Measurements from ENCODE around the gene ATR.
"Not testable (repeated sequence)": the region's sequence is repeated elsewhere in the genome, so short reads cannot be mapped to it uniquely, and the experiment has no call there.

ATR gene

DNA sequence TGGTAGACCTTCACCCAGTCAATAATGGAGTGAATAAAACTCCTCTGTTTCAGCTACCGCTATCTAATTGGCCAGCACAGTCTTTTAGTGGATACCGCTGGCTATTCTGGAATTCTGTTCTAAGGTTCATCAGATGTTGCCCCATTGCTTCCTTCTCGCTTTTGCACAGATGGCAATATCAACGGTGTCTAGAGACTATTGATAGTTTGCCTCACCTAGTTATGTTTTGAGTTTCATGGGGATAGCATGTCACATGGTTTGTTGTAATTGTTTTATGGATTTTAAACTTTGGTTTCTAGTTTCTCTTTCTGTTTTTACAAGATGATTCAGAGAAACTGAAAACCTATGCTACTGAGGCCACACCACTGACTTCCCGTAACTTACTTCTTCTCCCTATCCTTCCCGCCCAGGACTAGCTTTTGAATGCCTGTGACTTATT, 132.7 kb downstream of the ATR start:
- DNase-seq = no peak

DNA sequence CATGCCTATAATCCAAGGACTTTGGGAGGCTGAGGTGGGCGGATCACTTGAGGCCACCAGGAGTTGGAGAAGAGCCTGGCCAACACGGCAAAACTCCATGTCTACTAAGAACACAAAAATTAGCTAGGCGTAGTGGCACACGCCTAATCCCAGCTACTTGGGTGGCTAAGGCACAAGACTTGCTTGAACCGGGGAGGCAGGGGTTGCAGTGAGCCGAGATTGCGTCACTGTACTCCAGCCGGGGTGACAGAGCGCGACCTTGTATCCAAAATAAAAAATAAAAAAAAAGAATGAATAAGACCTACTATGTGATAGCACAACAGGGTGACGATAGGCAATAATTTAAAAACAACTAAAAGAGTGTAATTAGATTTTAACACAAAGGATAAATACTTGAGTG, 134.2 kb downstream of the ATR start:
- DNase-seq = no peak

DNA sequence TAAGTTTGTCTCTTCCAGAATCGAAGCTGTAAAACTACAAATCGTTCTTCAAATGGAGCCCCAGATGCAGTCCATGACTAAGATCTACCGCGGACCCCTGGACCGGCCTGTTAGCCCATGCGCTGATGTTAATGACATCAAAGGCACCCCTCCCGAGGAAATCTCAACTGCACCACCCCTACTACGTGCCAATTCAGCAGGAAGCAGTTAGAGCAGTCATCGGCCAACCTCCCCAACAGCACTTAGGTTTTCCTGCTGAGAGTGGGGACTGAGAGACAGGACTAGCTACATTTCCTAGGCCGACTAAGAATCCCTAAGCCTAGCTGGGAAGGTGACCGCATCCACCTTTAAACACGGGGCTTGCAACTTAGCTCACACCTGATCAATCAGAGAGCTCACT, 135.5 kb downstream of the ATR start:
- DNase-seq = not testable (repeated sequence)

DNA sequence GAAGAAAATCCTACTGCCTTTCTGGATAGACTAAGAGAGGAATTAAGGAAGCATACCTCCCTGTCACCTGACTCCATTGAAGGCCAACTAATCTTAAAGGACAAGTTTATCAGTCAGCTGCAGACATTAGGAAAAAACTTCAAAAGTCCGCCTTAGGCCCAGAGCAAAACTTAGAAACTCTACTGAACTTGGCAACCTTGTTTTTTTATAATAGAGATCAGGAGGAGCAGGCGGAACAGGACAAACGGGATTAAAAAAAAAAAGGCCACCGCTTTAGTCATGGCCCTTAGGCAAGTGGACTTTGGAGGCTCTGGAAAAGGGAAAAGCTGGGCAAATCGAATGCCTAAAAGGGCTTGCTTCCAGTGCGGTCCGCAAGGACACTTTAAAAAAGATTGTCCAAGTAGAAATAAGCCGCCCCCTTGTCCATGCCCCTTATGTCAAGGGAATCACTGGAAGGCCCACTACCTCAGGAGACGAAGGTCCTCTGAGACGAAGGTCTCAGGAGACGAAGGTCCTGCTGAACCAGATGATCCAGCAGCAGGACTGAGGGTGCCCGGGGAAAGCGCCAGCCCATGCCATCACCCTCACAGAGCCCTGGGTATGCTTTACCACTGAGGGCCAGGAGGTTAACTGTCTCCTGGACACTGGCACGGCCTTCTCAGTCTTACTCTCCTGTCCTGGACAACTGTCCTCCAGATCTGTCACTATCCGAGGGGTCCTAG, 138.9 kb downstream of the ATR start:
- DNase-seq = not testable (repeated sequence)

DNA sequence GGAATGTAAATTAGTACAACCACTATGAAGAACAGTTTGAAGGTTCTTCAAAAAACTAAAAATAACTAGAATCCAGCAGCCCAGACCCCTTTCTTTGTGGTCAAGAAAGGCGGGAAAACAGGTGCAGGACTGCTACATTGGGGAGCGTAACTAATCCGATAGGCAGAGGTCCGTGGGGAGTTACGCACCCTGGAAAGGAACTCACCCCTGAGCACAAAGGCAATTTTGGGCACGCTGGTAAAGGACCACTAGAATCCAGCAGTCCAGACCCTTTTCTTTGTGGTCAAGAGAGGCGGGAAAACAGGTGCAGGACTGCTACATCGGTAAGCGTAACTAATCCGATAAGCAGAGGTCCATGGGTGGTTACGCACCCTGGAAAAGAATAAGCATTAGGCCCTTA, 140.4 kb downstream of the ATR start:
- DNase-seq = not testable (repeated sequence)

DNA sequence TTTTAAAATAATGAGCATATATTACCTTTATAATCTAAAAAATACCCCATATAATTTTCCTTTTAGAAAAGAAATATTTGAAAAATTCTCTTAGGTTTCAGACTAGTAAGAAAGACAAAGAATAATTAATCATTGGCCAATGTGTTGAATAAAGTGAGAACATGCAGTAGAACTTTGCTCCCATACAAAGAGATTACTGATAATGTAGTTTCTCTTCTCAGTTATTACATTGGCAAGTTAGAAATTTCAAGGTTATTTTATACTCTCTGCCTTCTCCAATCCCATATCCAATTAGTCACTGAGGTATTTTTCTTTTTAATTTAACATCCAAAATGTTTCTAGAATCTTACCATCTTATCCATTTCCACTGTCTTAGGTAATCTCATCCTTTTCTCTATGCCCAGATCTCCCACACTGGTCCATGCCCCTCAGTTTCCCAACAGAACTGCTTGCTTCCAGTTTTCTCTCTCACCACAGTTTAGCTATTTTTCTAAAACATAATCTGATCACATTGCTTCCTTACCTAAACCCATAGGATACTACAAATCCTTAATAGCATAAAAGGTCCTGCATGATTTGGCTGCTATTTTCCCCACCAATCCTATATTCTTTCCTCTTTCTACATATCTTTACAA, 141.5 kb downstream of the ATR start:
- DNase-seq = no peak

DNA sequence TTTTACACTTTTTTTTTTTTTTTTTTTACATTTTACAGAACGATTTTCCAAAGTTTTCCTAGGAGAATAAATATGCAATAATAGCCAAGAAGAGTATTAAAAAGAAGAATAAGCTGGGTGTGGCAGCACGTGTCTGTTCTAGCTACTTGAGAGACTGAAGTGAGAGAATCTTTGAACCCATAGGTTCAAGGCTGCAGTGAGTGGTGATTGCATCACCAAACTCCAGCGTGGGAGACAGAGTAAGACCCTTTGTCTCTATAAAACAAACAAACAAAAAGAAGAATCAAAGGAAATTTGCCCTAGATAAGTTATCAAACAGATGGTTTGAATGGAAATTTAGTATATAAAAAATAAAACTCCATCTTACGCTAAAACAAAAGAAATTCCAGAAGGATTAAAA, 144.0 kb downstream of the ATR start:
- DNase-seq = no peak

DNA sequence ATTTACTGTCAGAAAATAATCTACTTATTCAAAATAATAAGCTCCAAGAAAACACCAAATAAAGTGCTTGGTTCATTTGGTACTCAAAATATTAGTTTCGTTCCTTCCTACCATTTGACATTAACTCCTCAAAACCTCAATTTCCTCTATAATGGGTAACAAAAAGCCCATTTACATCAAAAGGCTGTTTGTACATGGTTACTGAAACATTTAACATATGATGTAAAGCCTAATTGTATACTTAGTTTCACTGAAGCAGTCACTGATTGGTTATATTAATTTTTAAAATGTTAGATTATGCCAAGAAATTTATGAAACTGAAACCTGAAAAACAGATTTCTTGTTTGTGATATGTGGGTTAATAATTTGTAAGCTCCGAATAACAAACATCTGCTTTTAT, 145.4 kb downstream of the ATR start:
- no peak for DNase-seq

DNA sequence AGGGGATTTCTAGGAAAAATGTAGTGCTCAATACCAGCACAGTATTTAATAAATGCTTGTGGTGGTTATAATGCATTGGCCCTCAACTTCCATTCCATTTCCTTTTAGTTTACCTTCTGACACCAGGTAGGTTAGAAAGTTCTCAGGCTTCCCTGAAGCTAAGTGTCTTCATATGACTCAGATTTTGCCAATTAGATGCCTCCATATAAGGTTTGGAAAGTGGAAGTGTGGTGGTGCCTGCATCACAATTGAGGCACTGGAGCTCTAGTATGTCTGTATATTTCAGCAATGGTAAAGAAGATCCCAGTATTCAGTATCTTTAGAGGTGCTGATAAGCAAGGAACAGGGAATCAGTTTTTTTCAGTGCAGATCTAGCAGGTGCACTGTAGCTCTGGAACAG, 149.0 kb downstream of the ATR start:
- no peak for DNase-seq

DNA sequence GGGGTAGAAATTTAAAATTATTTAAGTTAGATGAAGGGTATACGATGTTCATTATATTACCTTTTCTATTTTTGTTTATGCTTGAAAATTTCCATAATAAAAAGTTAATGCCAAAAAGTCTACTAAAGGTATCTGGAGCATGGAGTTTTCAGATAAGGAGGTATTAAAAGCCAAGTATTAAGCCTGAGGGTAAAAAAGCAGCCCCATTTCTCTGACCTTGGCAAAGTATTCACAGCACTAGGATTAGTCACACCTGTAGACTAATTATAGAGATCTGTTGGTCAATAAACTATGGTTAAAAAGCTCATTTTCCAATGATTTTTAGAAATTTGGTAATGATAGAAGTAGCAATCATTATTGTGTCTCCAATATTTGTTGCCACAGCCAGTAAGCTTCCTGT, 153.8 kb downstream of the ATR start:
- DNase-seq = no peak

DNA sequence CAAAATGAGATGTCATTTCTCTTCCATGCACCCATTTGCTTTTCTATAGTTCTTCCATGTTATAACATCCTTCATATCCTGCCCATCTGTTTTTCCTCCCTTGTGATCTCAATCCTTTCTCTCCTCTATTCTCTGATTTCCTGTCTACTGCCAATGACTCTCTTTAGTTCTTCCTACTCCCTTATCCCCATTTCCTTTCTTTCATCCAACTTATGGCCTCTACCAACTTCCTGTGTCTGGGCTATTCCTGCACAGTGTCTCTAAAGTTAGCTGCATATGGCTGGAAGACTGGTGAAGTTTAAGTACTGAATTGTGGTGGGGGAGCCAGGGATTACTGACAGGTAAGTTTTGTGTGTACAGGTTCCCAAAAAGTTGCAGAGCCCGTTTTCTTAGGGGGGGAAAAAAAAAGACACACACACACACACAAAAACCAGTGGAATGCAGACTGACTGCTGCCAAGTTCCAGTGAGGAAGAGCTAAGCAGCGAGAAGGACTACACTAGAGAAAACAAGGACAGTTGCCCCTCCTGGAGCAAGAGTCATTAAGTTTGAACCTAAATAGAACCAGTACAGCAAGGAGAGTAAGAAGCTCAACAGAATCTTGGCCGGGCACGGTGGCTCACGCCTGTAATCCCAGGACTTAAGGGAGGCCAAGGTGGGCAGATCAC, 159.5 kb downstream of the ATR start:
- no peak for DNase-seq

DNA sequence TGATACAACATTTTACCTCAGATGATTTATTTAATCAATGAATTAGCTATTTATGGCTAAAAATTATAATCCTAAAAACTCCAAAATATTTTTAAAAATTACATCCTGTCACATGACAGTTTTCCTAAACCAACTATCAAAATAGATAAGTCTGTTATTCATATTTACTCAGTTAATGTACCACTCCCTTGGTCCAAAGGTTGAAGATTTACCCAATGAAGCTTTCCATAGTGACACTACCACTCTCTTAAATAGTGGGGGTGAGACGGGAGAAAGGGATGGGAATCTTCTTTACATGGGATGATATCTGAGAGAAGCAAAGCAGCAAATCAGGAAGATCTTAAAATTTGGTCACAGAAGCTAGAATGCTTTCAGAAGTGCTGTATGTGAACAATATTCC, 161.2 kb downstream of the ATR start:
- no peak for DNase-seq

DNA sequence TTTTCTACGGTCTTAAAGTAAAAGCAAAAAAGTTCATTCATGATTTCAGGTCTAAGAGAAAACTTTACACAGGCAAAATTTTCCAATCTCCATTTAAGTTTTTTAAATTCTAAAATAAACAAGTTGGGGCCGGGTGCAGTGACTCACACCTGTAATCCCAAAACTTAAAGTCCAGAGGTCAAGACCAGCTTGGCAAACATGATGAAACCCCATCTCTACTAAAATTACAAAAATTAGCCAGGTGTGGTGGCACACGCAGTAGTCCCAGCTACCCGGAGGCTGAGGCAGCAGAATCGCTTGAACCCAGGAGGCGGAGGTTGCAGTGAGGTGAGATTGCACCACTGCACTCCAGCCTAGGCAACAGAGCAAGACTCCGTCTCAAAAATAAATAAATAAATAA, 178.0 kb downstream of the ATR start:
- not testable (repeated sequence) for DNase-seq

Measured in right forelimb (tissue), 1 donor.